Stimulated activated CD8-positive, alpha-beta memory T cell treated with anti-CD3 and anti-CD28 coated beads, Interleukin-12 subunit alpha, Interleukin-12 subunit beta, amount 100 ng/mL, for 4 hours (primary cell): ENCODE measurements around the gene ULK3.

Experiments
- DNase-seq: peaks from one replicate; pipeline ENCODE4 v3.0.0-alpha.2; 2020; ENCODE audit warnings: low read depth

ULK3 gene

GRCh38 chr15:74821091-74821789, 21.7 kb downstream of the ULK3 start:
- DNase-seq = no peak

GRCh38 chr15:74820056-74820455, 22.9 kb downstream of the ULK3 start:
- no peak for DNase-seq

GRCh38 chr15:74817370-74817737, 25.6 kb downstream of the ULK3 start:
- DNase-seq = no peak

- DNase-seq = no peak
These were observed 26.2 kb downstream of the ULK3 start for GRCh38 chr15:74816624-74817369.

GRCh38 chr15:74815961-74816360, 27.0 kb downstream of the ULK3 start:
- no peak for DNase-seq

GRCh38 chr15:74815121-74815934, 27.6 kb downstream of the ULK3 start:
- no peak for DNase-seq

GRCh38 chr15:74812533-74812932, 30.4 kb downstream of the ULK3 start, which contains the start of gene LMAN1L:
TSS of gene LMAN1L (plus strand) at chr15:74812835. CDS start at chr15:74812855, 20 bp downstream.
- DNase-seq = no peak

- no peak for DNase-seq
These were observed 33.0 kb downstream of the ULK3 start for GRCh38 chr15:74809956-74810355.

GRCh38 chr15:74809242-74809641, 33.7 kb downstream of the ULK3 start:
- no peak for DNase-seq

- DNase-seq = no peak
These were observed 34.1 kb downstream of the ULK3 start for GRCh38 chr15:74808840-74809229.

- no peak for DNase-seq
These were observed 34.7 kb downstream of the ULK3 start for GRCh38 chr15:74808078-74808839.

- no peak for DNase-seq
These were observed 35.7 kb downstream of the ULK3 start for GRCh38 chr15:74807282-74807681.

- DNase-seq = no peak
These were observed 38.0 kb downstream of the ULK3 start for GRCh38 chr15:74804935-74805334.

GRCh38 chr15:74802862-74803447, 40.0 kb downstream of the ULK3 start:
- DNase-seq = no peak

- DNase-seq = no peak
These were observed 40.7 kb downstream of the ULK3 start for GRCh38 chr15:74802290-74802689.

- DNase-seq = no peak
These were observed 41.5 kb downstream of the ULK3 start for GRCh38 chr15:74801311-74801997.

- no peak for DNase-seq
These were observed 42.3 kb downstream of the ULK3 start for GRCh38 chr15:74800559-74801094.

- DNase-seq = peak; percentile 72
These were observed 42.9 kb downstream of the ULK3 start for GRCh38 chr15:74799856-74800558.

GRCh38 chr15:74799255-74799855, 43.6 kb downstream of the ULK3 start:
- DNase-seq = no peak
